Measurements from ENCODE around the gene CD19.
"Not testable (repeated sequence)": the region's sequence is repeated elsewhere in the genome, so short reads cannot be mapped to it uniquely, and the experiment has no call there.

Gene CD19

DNA sequence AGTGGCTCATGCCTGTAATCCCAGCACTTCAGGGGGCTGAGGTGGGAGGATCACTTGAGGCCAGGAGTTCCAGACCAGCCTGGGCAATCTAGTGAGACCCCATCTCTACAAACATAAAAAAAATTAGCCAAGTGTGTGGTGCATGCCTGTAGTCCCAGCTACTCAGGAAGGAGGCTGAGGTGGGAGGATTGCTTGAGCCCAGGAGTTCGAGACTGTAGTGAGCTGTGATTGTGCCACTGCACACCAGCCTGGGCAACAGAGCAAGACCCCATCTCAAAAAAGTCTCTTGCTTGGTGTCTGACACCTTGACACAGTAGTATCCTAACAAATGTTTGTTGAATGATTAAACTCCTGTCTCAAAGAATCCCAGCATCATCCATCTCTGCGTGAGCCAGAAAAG lies 37.9 kb downstream of the CD19 start:
- peaks cover 22% of the 10 kb centered on the region for H3K36me3 Mint-ChIP-seq (ENCODE audit: low read depth)
- H3K9me3 Mint-ChIP-seq; H3K4me3 Mint-ChIP-seq; H3K27ac Mint-ChIP-seq; H3K4me1 Mint-ChIP-seq (ENCODE audit: low read depth); H3K27me3 Mint-ChIP-seq; intact Hi-C loops (cut with micrococcal nuclease): not testable (repeated sequence)

DNA sequence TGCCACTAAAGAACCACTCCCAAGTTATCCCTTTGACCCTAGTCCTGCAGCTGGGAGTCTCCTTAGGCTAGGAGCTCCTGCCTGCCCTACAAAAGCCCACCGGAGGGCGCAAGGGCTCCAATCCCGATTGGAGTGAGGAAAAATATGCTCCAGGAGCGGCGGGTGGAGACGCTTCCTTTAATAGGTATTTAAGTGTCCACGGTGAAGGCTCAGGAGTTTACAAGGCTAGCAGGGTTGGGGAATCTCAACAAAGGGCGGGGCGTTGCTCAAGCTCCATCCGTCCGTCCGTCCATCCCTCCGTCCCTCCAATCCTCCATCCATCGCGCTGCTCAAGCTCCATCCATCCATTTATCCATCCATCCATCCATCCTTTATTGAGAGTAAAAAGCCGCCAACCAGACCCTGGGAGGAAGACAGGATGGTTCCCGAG lies 42.3 kb downstream of the CD19 start:
- peak overlapping the region; percentile 94 for H3K27ac Mint-ChIP-seq
- intact Hi-C loops (cut with micrococcal nuclease) = loop anchor here (1.0 kb wide), 1 partner anchor 24 kb away; the partner anchor contains the start of gene NFATC2IP
- H3K4me3 Mint-ChIP-seq = peak overlapping the region; percentile 88
- H3K27me3 Mint-ChIP-seq = no peaks in the 10 kb centered on the region
- H3K4me1 Mint-ChIP-seq (ENCODE audit: low read depth) = peaks cover 40% of the 10 kb centered on the region
- H3K36me3 Mint-ChIP-seq (ENCODE audit: low read depth) = peaks cover 40% of the 10 kb centered on the region
- H3K9me3 Mint-ChIP-seq = no peaks in the 10 kb centered on the region

GRCh38 chr16:28974437-28975157 lies 42.8 kb downstream of the CD19 start, which contains the start of gene SPNS1:
Gene SPNS1 (plus strand): TSS chr16:28974778. CDS start chr16:28975152, 374 bp downstream.
- peak within 1 kb of the TSS; percentile 94 for H3K27ac Mint-ChIP-seq
- peak within 1 kb of the TSS; percentile 88 for H3K4me3 Mint-ChIP-seq
- peaks cover 40% of the 10 kb centered on the region for H3K4me1 Mint-ChIP-seq (ENCODE audit: low read depth)
- no peaks in the 10 kb centered on the region for H3K9me3 Mint-ChIP-seq
- peaks cover 46% of the 10 kb centered on the region for H3K36me3 Mint-ChIP-seq (ENCODE audit: low read depth)
- intact Hi-C loops (cut with micrococcal nuclease) = loop anchor here (1.0 kb wide), 1 partner anchor 24 kb away; the partner anchor contains the start of gene NFATC2IP
- H3K27me3 Mint-ChIP-seq = no peaks in the 10 kb centered on the region

- peaks cover 52% of the 10 kb centered on the region for H3K36me3 Mint-ChIP-seq (ENCODE audit: low read depth)
- no peaks in the 10 kb centered on the region for H3K9me3 Mint-ChIP-seq
- no peaks in the 10 kb centered on the region for H3K27me3 Mint-ChIP-seq
- H3K27ac Mint-ChIP-seq = peak overlapping the region; percentile 94
- peak overlapping the region; percentile 88 for H3K4me3 Mint-ChIP-seq
- intact Hi-C loops (cut with micrococcal nuclease) = no loop called here
- H3K4me1 Mint-ChIP-seq (ENCODE audit: low read depth) = peaks cover 40% of the 10 kb centered on the region
Measured at GRCh38 chr16:28975158-28975599, 43.4 kb downstream of the CD19 start.

DNA sequence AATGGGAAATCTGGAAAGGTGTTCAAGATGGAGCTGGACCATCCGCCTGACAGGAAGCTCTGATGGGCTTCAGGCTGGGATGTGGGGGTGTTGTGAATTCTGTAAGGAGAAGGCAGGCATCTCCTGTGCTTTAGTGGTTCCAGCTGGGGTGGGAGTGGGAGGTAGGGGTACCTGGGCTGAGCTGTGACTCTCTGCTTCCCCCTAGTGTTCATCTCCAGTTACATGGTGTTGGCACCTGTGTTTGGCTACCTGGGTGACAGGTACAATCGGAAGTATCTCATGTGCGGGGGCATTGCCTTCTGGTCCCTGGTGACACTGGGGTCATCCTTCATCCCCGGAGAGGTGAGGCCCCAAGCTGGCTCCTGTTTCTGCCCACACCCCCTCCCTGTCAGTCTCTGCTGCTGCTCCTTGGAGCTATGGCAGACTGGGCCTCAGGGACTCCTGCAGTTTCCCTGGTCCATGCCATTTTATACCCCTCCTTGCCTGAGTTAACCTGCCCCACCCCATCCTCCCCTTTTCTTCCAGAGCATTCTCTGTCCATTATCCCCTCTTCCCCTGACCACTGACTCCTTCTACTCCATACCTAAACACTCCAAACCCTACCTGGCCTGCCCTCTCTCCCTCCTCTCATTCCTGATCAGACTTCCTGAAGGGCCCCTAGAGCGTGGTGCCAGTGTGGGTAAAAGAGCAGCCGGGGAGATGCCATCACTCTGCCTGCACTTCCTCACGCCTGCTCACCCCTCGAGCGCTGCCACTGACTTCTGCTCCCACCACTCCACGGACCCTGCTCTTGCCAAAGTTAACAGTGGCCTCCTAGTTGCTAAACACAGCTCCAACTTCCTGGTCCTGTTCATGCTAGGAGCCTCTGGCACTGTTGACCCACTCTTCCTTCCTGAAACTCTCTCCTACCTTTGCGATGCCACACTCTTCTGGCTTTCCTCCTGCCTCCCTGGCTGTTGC lies 46.2 kb downstream of the CD19 start:
- intact Hi-C loops (cut with micrococcal nuclease) = no loop called here
- Mint-ChIP-seq H3K4me1 (ENCODE audit: low read depth) (peaks cover 40% of the 10 kb centered on the region), H3K9me3 (peaks cover 8% of the 10 kb centered on the region), H3K4me3 (no peak overlapping the region), H3K27me3 (no peaks in the 10 kb centered on the region), H3K36me3 (ENCODE audit: low read depth) (peaks cover 80% of the 10 kb centered on the region), H3K27ac (no peak overlapping the region)

GRCh38 chr16:28980330-28980729 lies 48.6 kb downstream of the CD19 start:
- H3K36me3 Mint-ChIP-seq (ENCODE audit: low read depth) = peaks cover 87% of the 10 kb centered on the region
- H3K27me3 Mint-ChIP-seq; intact Hi-C loops (cut with micrococcal nuclease); H3K4me3 Mint-ChIP-seq; H3K9me3 Mint-ChIP-seq; H3K27ac Mint-ChIP-seq: not testable (repeated sequence)
- H3K4me1 Mint-ChIP-seq (ENCODE audit: low read depth) = peaks cover 50% of the 10 kb centered on the region

GRCh38 chr16:28980929-28981328 lies 49.2 kb downstream of the CD19 start:
- H3K27me3 Mint-ChIP-seq = peaks cover 3% of the 10 kb centered on the region
- H3K36me3 Mint-ChIP-seq (ENCODE audit: low read depth) = peaks cover 93% of the 10 kb centered on the region
- peaks cover 48% of the 10 kb centered on the region for H3K4me1 Mint-ChIP-seq (ENCODE audit: low read depth)
- H3K27ac Mint-ChIP-seq = no peak overlapping the region
- H3K4me3 Mint-ChIP-seq = no peak overlapping the region
- intact Hi-C loops (cut with micrococcal nuclease) = no loop called here
- H3K9me3 Mint-ChIP-seq = peaks cover 8% of the 10 kb centered on the region

- intact Hi-C loops (cut with micrococcal nuclease) = no loop called here
- Mint-ChIP-seq H3K9me3 (peaks cover 8% of the 10 kb centered on the region), H3K4me1 (ENCODE audit: low read depth) (peaks cover 42% of the 10 kb centered on the region), H3K27ac (no peak overlapping the region), H3K4me3 (no peak overlapping the region), H3K36me3 (ENCODE audit: low read depth) (peaks cover 96% of the 10 kb centered on the region), H3K27me3 (peaks cover 3% of the 10 kb centered on the region)
Measured at GRCh38 chr16:28981517-28981916, 49.7 kb downstream of the CD19 start.

- no peak overlapping the region for H3K4me3 Mint-ChIP-seq
- peaks cover 16% of the 10 kb centered on the region for H3K9me3 Mint-ChIP-seq
- peaks cover 37% of the 10 kb centered on the region for H3K4me1 Mint-ChIP-seq (ENCODE audit: low read depth)
- peaks cover 3% of the 10 kb centered on the region for H3K27me3 Mint-ChIP-seq
- no peak overlapping the region for H3K27ac Mint-ChIP-seq
- H3K36me3 Mint-ChIP-seq (ENCODE audit: low read depth) = peaks cover 96% of the 10 kb centered on the region
- intact Hi-C loops (cut with micrococcal nuclease) = no loop called here
Measured at GRCh38 chr16:28982418-28982817, 50.6 kb downstream of the CD19 start.

- Mint-ChIP-seq H3K4me3 (no peak overlapping the region), H3K27me3 (peaks cover 3% of the 10 kb centered on the region), H3K36me3 (ENCODE audit: low read depth) (peaks cover 96% of the 10 kb centered on the region), H3K27ac (no peak overlapping the region), H3K4me1 (ENCODE audit: low read depth) (peaks cover 31% of the 10 kb centered on the region), H3K9me3 (peaks cover 18% of the 10 kb centered on the region)
- intact Hi-C loops (cut with micrococcal nuclease) = no loop called here
Measured at GRCh38 chr16:28982949-28983348, 51.2 kb downstream of the CD19 start.

DNA sequence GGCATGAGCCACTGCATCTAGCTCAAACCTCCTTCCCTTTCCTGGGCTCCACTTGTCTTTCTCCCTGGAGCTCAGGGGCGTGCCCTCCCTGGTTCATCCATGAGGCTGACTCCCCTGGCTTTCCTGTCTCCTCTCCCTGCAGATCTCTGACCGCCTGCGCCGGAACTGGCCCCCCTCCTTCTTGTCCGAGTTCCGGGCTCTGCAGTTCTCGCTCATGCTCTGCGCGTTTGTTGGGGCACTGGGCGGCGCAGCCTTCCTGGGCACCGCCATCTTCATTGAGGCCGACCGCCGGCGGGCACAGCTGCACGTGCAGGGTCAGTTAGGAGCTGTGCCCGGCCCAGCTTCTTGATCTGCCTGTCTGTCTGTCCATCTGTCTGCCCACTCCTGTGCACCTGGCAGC lies 51.9 kb downstream of the CD19 start:
- H3K4me3 Mint-ChIP-seq = no peak overlapping the region
- peaks cover 96% of the 10 kb centered on the region for H3K36me3 Mint-ChIP-seq (ENCODE audit: low read depth)
- H3K27me3 Mint-ChIP-seq = peaks cover 3% of the 10 kb centered on the region
- H3K4me1 Mint-ChIP-seq (ENCODE audit: low read depth) = peaks cover 24% of the 10 kb centered on the region
- peaks cover 18% of the 10 kb centered on the region for H3K9me3 Mint-ChIP-seq
- intact Hi-C loops (cut with micrococcal nuclease) = no loop called here
- H3K27ac Mint-ChIP-seq = peak overlapping the region; percentile 17

DNA sequence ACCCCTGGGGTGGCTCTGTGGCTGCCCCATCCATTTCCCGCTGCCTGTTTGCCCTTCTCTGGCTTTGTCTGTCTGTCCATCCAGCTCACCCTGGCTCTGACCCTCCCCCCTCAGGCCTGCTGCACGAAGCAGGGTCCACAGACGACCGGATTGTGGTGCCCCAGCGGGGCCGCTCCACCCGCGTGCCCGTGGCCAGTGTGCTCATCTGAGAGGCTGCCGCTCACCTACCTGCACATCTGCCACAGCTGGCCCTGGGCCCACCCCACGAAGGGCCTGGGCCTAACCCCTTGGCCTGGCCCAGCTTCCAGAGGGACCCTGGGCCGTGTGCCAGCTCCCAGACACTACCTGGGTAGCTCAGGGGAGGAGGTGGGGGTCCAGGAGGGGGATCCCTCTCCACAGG lies 52.3 kb downstream of the CD19 start:
- intact Hi-C loops (cut with micrococcal nuclease) = no loop called here
- Mint-ChIP-seq H3K4me1 (ENCODE audit: low read depth) (peaks cover 24% of the 10 kb centered on the region), H3K4me3 (peak overlapping the region; percentile 10), H3K27ac (peak overlapping the region; percentile 17), H3K9me3 (peaks cover 18% of the 10 kb centered on the region), H3K36me3 (ENCODE audit: low read depth) (peaks cover 96% of the 10 kb centered on the region), H3K27me3 (peaks cover 3% of the 10 kb centered on the region)

- peak within 1 kb of the TSS; percentile 10 for H3K4me3 Mint-ChIP-seq
- peaks cover 96% of the 10 kb centered on the region for H3K36me3 Mint-ChIP-seq (ENCODE audit: low read depth)
- peaks cover 24% of the 10 kb centered on the region for H3K4me1 Mint-ChIP-seq (ENCODE audit: low read depth)
- peaks cover 3% of the 10 kb centered on the region for H3K27me3 Mint-ChIP-seq
- peaks cover 18% of the 10 kb centered on the region for H3K9me3 Mint-ChIP-seq
- H3K27ac Mint-ChIP-seq = peak within 1 kb of the TSS; percentile 33
- intact Hi-C loops (cut with micrococcal nuclease) = no loop called here
Measured at GRCh38 chr16:28984619-28985135, 52.9 kb downstream of the CD19 start, which contains the start of gene LAT. Gene LAT (plus strand): TSS chr16:28985052. CDS start chr16:28985418, 366 bp downstream.
